Measurements from ENCODE around the gene GPR143. TPM values are rescaled to one million over a fixed set of nuclear protein-coding genes. Genes with fewer than 3 reads are reported as not detected.

The GPR143 gene
- total and polyA plus RNA-seq, 9 of the 15 experiments (the other 6 are each of a cell fraction or from before 2014, with no cell fraction given), result not detected

- no peaks in the 10 kb centered on the region for H3K9me1 ChIP-seq (ENCODE audit: control insufficient read depth, insufficient read depth, low read length)
- H3K4me3 ChIP-seq, result no peak overlapping the region
- no peak for DNase-seq (ENCODE audit: extremely low read depth in 1 of 4, low spot score in 3 of 4)
- ChIA-PET POLR2A (interaction anchor here (0.6 kb wide), 1 partner anchor 919 kb away, joined by 3 read pairs; no protein-coding TSS in a partner anchor), CTCF (ENCODE audit: low intra/inter-chr PET ratio) (no interaction called here)
- H3K9ac ChIP-seq (ENCODE audit: insufficient read depth in 1 of 2, low read depth in 2 of 2, low read length in 2 of 2), result no peak overlapping the region
- H3K27ac ChIP-seq (ENCODE audit: extremely low read depth, low read depth, low read length), result no peak overlapping the region
- ATAC-seq, result no peak
- 0% methylated on average over 2 of the region's 4 CpGs for WGBS (ENCODE audit: insufficient coverage, low coverage, missing lambda C conversion rate)
- H3K79me2 ChIP-seq (ENCODE audit: control insufficient read depth, insufficient read depth, low read length), result no peaks in the 10 kb centered on the region
- no peak overlapping the region for H3K4me2 ChIP-seq (ENCODE audit: insufficient read depth, low read length)
- no peak for FAIRE-seq
- peaks cover 0 to 5% of the 10 kb centered on the region in 2 experiments; a peak in 1 of 5 replicates for H3K27me3 ChIP-seq (ENCODE audit: control insufficient read depth in 2 of 2, insufficient read depth in 2 of 2, low read length in 2 of 2)
- intact Hi-C loops (cut with micrococcal nuclease) (no loop called here), in situ Hi-C loops (cut with MboI) (no loop called here)
- H4K20me1 ChIP-seq (replicated peaks; ENCODE audit: control insufficient read depth, insufficient read depth, low read length), result no peaks in the 10 kb centered on the region
- no peaks in the 10 kb centered on the region for H3K36me3 ChIP-seq (ENCODE audit: control insufficient read depth, insufficient read depth, low read length)
- H2AFZ ChIP-seq (ENCODE audit: low read depth, low read length), result no peak overlapping the region
- H3K4me1 ChIP-seq (replicated peaks in 1 of 2; ENCODE audit: control insufficient read depth in 2 of 2, insufficient read depth in 2 of 2, low read length in 2 of 2), result no peaks in the 10 kb centered on the region
- H3K9me3 ChIP-seq (replicated peaks; ENCODE audit: control insufficient read depth, insufficient read depth, low read depth, low read length), result no peaks in the 10 kb centered on the region
- TF ChIP-seq ZKSCAN3 (CRISPR knock-in tag; IDR thresholded peaks at IDR 0.05), result no peak
- no peak for TF ChIP-seq SRSF9 (IDR thresholded peaks at IDR 0.05; ENCODE audit: borderline replicate concordance, low read depth, low read length)
- TF ChIP-seq DDX20 (tag; IDR thresholded peaks at IDR 0.05; ENCODE audit: low read depth), result no peak
- no peak for TF ChIP-seq CTBP1 (IDR thresholded peaks at IDR 0.05; ENCODE audit: borderline replicate concordance)
- TF ChIP-seq ZC3H8 (IDR thresholded peaks at IDR 0.05), result no peak
- TF ChIP-seq, protein P1, sequence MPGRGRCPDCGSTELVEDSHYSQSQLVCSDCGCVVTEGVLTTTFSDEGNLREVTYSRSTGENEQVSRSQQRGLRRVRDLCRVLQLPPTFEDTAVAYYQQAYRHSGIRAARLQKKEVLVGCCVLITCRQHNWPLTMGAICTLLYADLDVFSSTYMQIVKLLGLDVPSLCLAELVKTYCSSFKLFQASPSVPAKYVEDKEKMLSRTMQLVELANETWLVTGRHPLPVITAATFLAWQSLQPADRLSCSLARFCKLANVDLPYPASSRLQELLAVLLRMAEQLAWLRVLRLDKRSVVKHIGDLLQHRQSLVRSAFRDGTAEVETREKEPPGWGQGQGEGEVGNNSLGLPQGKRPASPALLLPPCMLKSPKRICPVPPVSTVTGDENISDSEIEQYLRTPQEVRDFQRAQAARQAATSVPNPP (IDR thresholded peaks at IDR 0.05; ENCODE audit: borderline replicate concordance, insufficient read depth, insufficient read length), result no peak
- BruUV-seq (replicated peaks), result no TSS peak
Measured at GRCh38 chrX:9802737-9803136, 37.1 kb upstream of the GPR143 start.
